LNCaP clone FGC (cell line): Measurements from ENCODE around the gene HOXA5.

Experiments
- DNase-seq: peaks from one replicate; pipeline ENCODE4 v3.0.0-alpha.2; 2011; ENCODE audit warnings: low read depth
- H3K4me3 ChIP-seq: 2 replicates; pipeline ENCODE4 v1.5.1; 2011; ENCODE audit warnings: mild to moderate bottlenecking, low read depth, low read length, control low read depth
- CTCF ChIP-seq: IDR thresholded peaks from 2 replicates; pipeline ENCODE4 v1.5.1; 2012; ENCODE audit warnings: mild to moderate bottlenecking; ENCODE audit not compliant: control insufficient read depth, insufficient read depth; ENCODE audit errors: extremely low read depth

Gene HOXA5

GRCh38 chr7:27147199-27148030 is 3.9 kb upstream of the HOXA5 start, which contains the start of gene HOXA6:
TSS of gene HOXA6 (minus strand) at chr7:27147774. CDS start at chr7:27147749, 25 bp downstream.
- no peak for TF ChIP-seq CTCF
- no peak for DNase-seq
- H3K4me3 ChIP-seq = no peak within 1 kb of the TSS

DNA sequence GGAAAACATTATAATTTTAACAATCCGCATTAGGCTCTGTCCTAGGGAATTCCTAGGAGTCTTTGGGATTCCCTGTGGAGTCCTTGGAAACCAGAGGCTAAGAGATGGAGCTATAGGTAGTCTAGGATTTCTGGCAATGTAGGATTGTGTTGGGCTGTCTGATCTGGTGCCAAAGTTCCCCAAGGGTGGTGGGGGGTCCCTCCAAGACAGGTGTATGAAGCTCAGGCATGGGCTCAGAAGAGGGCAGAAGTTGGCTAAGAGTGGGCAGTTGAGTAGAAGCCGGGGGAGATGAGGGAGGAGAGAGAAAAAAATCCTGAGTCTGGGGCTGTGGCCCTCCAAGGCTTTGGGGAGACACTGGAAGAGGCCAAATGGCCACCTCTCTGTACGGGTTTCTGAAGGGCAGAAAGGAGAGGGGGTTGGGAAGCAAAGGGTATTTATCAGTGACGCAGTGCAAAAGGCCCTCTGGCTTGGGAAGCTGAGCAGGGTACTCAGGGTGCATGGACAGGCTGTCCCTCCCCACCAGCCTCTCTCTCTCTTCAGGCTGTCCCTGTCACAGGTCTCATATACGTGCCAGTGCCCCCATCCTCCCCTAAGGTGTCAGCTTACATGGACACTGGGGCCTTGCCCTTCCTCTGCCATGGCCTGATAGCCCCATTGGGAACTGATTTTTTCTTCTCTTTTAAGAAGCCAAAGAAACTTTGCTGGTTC is 3.2 kb upstream of the HOXA5 start:
- H3K4me3 ChIP-seq = no peak overlapping the region
- DNase-seq = no peak
- TF ChIP-seq CTCF = no peak

DNA sequence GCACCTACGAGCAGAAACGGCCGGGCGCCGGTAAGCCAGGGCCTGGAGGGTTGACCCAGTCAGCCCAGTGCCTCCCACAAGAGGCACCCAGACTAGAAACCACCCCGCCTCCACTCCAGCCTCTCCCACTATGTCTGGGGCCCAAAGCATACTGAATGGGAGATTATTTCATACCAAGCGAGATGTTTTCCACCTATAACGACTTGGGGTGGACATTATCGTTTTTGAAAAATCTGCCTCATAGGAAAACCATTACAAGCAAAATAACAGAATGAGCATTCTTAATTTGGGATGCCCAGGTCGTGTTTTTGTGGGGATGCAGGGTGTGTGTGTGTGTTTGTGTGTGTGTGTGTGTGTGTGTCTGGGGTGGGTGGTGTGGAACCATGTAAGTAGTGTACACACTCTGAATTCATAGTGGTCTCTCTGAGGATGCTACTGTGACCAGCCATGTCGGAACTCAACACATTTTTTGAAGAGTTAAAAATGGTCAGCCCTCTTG is 2.5 kb upstream of the HOXA5 start:
- no peak for DNase-seq
- no peak for TF ChIP-seq CTCF
- no peak overlapping the region for H3K4me3 ChIP-seq

DNA sequence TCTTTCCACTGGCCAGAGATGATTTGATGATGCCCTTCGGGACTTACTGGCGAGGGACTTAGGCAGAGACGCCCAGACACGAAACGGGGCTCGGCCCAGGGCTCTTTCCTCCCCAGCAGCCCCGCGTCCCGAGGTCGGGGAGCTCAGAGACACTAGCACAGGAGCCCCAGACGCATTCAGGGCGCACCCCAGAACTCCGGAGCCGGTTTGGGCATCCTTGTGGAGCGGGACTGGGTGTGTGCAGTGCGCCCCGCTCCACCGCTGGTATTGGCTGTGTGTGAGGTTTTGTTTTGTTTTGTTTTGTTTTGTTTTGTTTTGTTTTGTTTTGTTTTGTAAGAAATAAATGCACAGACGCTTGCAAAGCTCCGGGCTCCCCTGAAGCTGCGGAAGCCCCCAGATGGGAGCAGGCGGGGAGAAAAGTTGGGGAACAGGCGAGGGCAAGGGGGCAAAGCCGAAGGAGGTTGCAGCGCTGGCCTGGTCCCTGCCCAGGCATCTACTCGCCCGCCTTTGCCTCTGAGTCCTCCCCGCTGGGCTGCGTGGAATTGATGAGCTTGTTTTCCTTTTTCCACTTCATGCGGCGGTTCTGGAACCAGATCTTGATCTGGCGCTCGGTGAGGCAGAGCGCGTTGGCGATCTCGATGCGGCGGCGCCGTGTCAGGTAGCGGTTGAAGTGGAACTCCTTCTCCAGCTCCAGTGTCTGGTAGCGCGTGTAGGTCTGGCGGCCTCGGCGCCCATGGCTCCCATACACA is 1.9 kb upstream of the HOXA5 start:
- H3K4me3 ChIP-seq = no peak overlapping the region
- no peak for DNase-seq
- no peak for TF ChIP-seq CTCF

DNA sequence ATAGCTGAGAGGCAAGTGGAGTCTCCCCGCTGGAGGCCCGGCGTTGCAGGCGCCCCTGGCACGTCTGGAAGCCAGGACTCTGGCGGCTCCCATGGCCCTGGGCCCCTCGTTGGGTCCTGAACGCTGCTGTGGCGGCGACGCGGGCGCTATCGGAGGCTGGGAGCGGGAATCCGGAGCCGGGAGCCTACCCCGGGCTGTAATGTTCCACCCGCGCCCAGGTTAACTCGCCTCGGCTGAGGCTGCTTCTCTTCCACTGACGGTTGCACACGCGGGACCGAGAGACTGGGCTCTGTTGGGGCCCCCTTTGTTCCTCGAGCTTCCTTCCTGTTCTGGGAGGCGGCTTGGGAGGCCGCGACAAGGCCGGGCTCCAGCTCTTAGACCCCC is 1.3 kb upstream of the HOXA5 start:
- DNase-seq = no peak
- H3K4me3 ChIP-seq = no peak overlapping the region
- no peak for TF ChIP-seq CTCF

DNA sequence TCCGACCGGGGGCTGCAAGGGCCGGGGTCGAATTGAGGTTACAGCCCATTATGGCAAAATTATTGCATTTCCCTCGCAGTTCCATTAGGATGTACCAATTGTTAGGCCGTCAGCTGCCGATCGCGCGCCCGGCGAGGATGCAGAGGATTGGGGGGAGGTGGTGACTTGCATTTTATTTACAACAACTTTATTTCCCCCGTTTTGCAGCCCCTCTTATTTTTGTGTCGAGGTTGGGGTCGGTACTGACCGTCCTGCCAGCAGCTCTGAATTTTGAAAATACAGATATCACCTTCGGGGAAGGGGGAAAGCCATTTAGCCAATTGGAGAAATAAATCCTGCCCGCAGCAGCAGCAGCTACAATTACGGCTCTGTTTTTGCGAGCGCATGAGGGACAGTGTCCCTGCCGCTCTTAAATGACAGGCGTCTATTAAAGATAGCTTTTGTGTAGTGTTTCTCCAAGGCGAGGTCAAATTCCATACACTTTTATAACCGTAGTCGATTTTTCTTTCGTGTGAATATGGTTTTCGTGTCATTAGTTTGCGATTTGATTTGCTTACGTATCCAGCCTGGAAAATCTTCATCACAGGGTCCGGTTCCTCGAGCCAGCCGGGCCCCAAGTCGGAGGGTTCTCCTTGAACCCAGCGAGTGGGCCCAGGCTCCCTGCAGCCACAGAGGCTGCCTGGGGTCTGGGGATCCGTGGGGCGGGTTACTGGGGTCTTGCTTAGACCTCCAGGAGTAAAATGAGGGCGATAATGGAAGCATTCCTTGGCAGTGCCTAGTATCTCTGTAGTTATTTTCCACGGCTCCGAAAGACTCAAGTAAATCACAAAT is 684 bp upstream of the HOXA5 start:
- TF ChIP-seq CTCF = no peak
- no peak for DNase-seq
- H3K4me3 ChIP-seq = no peak overlapping the region
